Frontal cortex (tissue), 4 donors: Measurements from ENCODE around the gene ESRRA. TPM values are rescaled to one million over a fixed set of nuclear protein-coding genes. Genes with fewer than 3 reads are reported as not detected.

Experiments
- DNase-seq, 2 donors: peaks; one replicate each; pipeline ENCODE4 v3.0.0; 2012; ENCODE audit warnings: low spot score in 2 of 2
- FAIRE-seq: peaks from 2 replicates; lab custom pipeline; 2012; peaks lifted over from hg19 to GRCh38; lab: Jason Lieb, UNC
- total RNA-seq: library from RNA; depleted of rRNA; stranded (reverse); fragments of >200 nt; gene quantifications from one replicate; pipeline ENCODE4 v1.2.3, GENCODE V29; 2014
- donor health status: control.
- donor health status: control.
- donor health status: control.

ESRRA gene
- total RNA-seq, 1 donor from 2014 or later = 12.6 TPM

GRCh38 chr11:64290352-64291261, 14.7 kb upstream of the ESRRA start:
- FAIRE-seq (no peak), DNase-seq (no peak)

GRCh38 chr11:64291262-64291751, 14.0 kb upstream of the ESRRA start, which contains the start of gene KCNK4:
Gene KCNK4 (plus strand): TSS chr11:64291302. CDS start chr11:64293019, 1,717 bp downstream.
- no peak for FAIRE-seq
- no peak for DNase-seq

GRCh38 chr11:64291752-64292459, 13.4 kb upstream of the ESRRA start:
- DNase-seq (no peak), FAIRE-seq (no peak)

- FAIRE-seq (no peak), DNase-seq (no peak)
Measured at GRCh38 chr11:64292460-64293254, 12.7 kb upstream of the ESRRA start.

GRCh38 chr11:64294774-64295173, 10.6 kb upstream of the ESRRA start:
- FAIRE-seq = no peak
- DNase-seq = no peak

GRCh38 chr11:64295760-64296159, 9.6 kb upstream of the ESRRA start:
- FAIRE-seq (no peak), DNase-seq (no peak)

- FAIRE-seq = no peak
- DNase-seq = no peak
Measured at GRCh38 chr11:64296236-64296635, 9.1 kb upstream of the ESRRA start.

GRCh38 chr11:64296830-64297698, 8.3 kb upstream of the ESRRA start:
- no peak for FAIRE-seq
- DNase-seq = no peak

GRCh38 chr11:64297699-64298358, 7.5 kb upstream of the ESRRA start:
- FAIRE-seq (no peak), DNase-seq (no peak)

- FAIRE-seq = no peak
- DNase-seq = peak; percentile 73 to 85
Measured at GRCh38 chr11:64298966-64299846, 6.1 kb upstream of the ESRRA start.

GRCh38 chr11:64299847-64300648, 5.3 kb upstream of the ESRRA start, which contains the start of gene CATSPERZ:
Gene CATSPERZ (plus strand): TSS chr11:64300358. CDS start chr11:64300411, 53 bp downstream.
- no peak for FAIRE-seq
- no peak for DNase-seq

GRCh38 chr11:64303109-64304031, 2.0 kb upstream of the ESRRA start:
- DNase-seq (no peak), FAIRE-seq (no peak)

- FAIRE-seq (no peak), DNase-seq (no peak)
Measured at GRCh38 chr11:64304032-64304315, 1.4 kb upstream of the ESRRA start.

GRCh38 chr11:64304316-64305072, 830 bp upstream of the ESRRA start:
- FAIRE-seq (no peak), DNase-seq (peak; percentile 81)
